ENCODE measurements around the gene ARSG. TPM values are rescaled to one million over a fixed set of nuclear protein-coding genes. Genes with fewer than 3 reads are reported as not detected.

Gene ARSG
- total RNA-seq, 4 donors from 2014 or later, result 2.2 to 5.5 (median 3.5) TPM

DNA sequence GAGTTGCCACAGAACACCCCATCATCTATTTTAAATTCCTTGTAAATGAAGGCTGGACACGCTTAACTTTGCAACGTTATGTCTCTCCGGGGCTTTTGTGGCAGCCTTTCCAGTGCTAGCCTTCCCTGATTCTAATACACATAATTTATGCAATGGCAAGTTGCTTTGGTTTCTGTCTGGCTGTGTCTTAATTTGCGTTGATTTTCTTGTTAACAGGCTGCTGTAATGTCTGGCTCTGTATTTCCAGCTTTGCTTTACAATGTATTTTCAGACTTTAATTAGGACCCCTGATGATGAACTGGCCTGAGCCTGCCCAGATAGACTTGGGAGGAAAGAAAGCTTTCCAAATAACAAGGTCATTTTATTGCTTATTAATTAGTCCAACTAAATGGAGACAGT, 30.3 kb downstream of the ARSG start:
- ATAC-seq, result no peak
- H3K27me3 ChIP-seq, result no peaks in the 10 kb centered on the region
- H3K27ac ChIP-seq, result no peak overlapping the region
- no peaks in the 10 kb centered on the region for H3K4me1 ChIP-seq
- TF ChIP-seq POLR2AphosphoS5 (IDR thresholded peaks at IDR 0.05) (no peak), EP300 (IDR thresholded peaks at IDR 0.05) (no peak), POLR2A (IDR thresholded peaks at IDR 0.05) (no peak)
- TF ChIP-seq, protein P1, sequence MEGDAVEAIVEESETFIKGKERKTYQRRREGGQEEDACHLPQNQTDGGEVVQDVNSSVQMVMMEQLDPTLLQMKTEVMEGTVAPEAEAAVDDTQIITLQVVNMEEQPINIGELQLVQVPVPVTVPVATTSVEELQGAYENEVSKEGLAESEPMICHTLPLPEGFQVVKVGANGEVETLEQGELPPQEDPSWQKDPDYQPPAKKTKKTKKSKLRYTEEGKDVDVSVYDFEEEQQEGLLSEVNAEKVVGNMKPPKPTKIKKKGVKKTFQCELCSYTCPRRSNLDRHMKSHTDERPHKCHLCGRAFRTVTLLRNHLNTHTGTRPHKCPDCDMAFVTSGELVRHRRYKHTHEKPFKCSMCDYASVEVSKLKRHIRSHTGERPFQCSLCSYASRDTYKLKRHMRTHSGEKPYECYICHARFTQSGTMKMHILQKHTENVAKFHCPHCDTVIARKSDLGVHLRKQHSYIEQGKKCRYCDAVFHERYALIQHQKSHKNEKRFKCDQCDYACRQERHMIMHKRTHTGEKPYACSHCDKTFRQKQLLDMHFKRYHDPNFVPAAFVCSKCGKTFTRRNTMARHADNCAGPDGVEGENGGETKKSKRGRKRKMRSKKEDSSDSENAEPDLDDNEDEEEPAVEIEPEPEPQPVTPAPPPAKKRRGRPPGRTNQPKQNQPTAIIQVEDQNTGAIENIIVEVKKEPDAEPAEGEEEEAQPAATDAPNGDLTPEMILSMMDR (IDR thresholded peaks at IDR 0.05), result no peak
- WGBS, 2 donors (ENCODE audit: low coverage in 1 of 2), result 73 to 78% methylated on average over 4 of the region's 4 CpGs
- H3K36me3 ChIP-seq, result no peaks in the 10 kb centered on the region
- H3K4me3 ChIP-seq, result no peak overlapping the region
- H3K9me3 ChIP-seq, result no peaks in the 10 kb centered on the region

DNA sequence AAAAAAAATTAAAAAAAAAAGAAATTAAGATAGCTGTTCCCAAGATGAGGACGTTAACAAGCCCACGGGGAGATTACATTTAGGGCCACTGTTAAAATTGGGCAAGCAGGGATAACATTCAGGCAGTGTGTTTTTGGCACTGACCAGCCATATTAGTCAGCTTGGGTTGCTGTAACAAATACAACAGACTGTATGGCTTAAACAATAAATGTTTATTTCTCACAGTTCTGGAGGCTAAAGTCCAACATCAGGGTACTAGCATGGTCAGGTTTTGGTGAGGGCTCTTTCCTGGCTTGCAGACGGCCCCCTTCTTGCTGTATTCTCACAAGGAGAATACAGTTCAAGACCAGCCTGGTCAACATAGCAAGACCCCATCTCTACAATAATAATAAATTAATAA, 31.3 kb downstream of the ARSG start:
- Histone ChIP-seq H3K27ac (no peak overlapping the region), H3K9me3 (no peaks in the 10 kb centered on the region), H3K36me3 (no peaks in the 10 kb centered on the region), H3K27me3 (no peaks in the 10 kb centered on the region), H3K4me3 (no peak overlapping the region), H3K4me1 (no peaks in the 10 kb centered on the region)
- no peak for ATAC-seq
- 62 to 65% methylated on average over 3 of the region's 3 CpGs for WGBS, 2 donors (ENCODE audit: low coverage in 1 of 2)
- no peak for TF ChIP-seq POLR2AphosphoS5 (IDR thresholded peaks at IDR 0.05)
- TF ChIP-seq, protein P1 (IDR thresholded peaks at IDR 0.05), result no peak
- no peak for TF ChIP-seq POLR2A (IDR thresholded peaks at IDR 0.05)
- TF ChIP-seq EP300 (IDR thresholded peaks at IDR 0.05), result no peak

DNA sequence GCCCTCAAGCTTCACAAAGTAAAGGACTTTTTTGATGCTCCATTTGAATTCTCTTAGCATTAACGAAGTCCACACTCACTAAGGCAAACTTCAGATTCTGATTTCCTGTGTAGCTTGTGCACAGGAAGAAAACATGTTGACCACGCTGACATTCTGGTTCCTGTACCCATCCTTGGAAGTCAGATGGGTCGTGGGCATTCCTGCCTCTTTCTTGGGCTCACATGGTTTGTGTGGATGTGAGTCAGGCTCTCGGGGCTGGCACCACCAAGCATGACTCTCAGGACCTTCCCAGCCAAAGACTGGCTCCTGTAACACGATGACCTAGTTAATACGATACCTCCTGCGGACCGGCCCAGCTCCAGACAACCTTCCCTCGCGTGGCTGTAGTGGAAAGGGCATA, 32.8 kb downstream of the ARSG start:
- ATAC-seq, result no peak
- Histone ChIP-seq H3K4me3 (no peak overlapping the region), H3K27ac (no peak overlapping the region), H3K9me3 (no peaks in the 10 kb centered on the region), H3K36me3 (no peaks in the 10 kb centered on the region), H3K4me1 (no peaks in the 10 kb centered on the region), H3K27me3 (no peaks in the 10 kb centered on the region)
- TF ChIP-seq POLR2AphosphoS5 (IDR thresholded peaks at IDR 0.05), result no peak
- TF ChIP-seq, protein P1 (IDR thresholded peaks at IDR 0.05), result no peak
- TF ChIP-seq EP300 (IDR thresholded peaks at IDR 0.05), result no peak
- no peak for TF ChIP-seq POLR2A (IDR thresholded peaks at IDR 0.05)
- WGBS, 2 donors (ENCODE audit: low coverage in 1 of 2), result 76 to 77% methylated on average over 6 of the region's 10 CpGs

DNA sequence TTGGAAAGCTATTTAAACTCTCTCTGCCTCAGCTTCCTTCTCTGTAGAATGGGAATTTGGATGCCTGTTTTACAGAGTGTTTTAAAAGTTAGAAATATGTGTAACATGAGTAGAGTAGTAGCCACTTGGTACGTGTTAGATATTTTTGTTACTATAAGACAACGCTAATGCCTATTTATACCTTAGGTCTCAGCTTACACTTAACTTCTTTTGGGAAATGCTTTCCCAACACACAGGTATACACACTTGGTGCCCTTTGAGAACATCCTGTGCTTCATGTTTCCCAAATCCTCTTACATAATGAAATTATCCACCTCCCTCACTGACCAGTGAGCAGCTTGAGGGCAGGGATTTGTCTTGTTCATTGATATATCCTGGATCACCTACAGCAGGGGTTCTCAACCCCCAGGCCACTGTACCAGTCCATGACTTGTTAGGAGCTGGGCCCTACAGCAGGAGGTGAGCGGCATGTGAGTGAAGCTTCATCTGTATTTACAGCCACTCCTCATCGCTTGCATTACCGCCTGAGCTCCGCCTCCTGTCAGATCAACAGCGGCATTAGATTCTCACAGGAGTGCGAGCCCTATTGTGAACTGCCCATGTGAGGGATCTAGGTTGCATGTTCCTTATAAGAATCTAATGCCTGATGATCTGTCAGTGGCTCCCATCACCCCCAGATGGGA, 33.5 kb downstream of the ARSG start:
- Histone ChIP-seq H3K4me3 (no peak overlapping the region), H3K27me3 (no peaks in the 10 kb centered on the region), H3K36me3 (no peaks in the 10 kb centered on the region), H3K4me1 (no peaks in the 10 kb centered on the region), H3K27ac (no peak overlapping the region), H3K9me3 (no peaks in the 10 kb centered on the region)
- TF ChIP-seq POLR2A (IDR thresholded peaks at IDR 0.05), result no peak
- TF ChIP-seq, protein P1 (IDR thresholded peaks at IDR 0.05), result no peak
- TF ChIP-seq EP300 (IDR thresholded peaks at IDR 0.05), result no peak
- TF ChIP-seq POLR2AphosphoS5 (IDR thresholded peaks at IDR 0.05), result no peak
- 88 to 91% methylated on average over 3 to 8 of the region's 8 CpGs for WGBS, 2 donors (ENCODE audit: low coverage in 1 of 2)
- no peak for ATAC-seq

DNA sequence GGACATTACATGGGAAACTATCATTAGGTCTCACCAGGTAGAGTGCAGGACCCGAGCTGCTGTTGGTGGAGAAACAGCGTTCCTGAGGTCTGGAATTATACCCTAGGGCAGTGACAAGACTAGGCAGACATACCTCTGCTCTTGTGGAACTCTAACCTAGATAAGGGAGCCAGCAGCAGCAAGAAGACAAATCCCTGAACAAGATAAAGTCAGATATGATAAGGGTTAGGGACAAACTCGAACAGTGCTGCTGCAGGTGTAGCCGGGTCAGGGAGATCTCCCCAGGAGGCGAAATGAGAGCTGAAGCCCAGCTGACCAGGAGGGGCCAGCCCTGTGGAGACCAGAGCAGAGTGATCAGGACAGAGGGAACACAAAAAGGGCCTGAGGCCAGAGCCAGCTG, 34.7 kb downstream of the ARSG start:
- WGBS, 2 donors (ENCODE audit: low coverage in 1 of 2), result 77% methylated on average over 5 of the region's 5 CpGs; no CpG with 5 or more reads in 1 of the 2 donors
- H3K27ac ChIP-seq, result no peak overlapping the region

More for the DNA sequence above, 34.7 kb downstream of the ARSG start:
- no peak for ATAC-seq
- TF ChIP-seq, protein P1 (IDR thresholded peaks at IDR 0.05), result no peak
- TF ChIP-seq EP300 (IDR thresholded peaks at IDR 0.05) (no peak), POLR2A (IDR thresholded peaks at IDR 0.05) (no peak), POLR2AphosphoS5 (IDR thresholded peaks at IDR 0.05) (no peak)
- Histone ChIP-seq H3K4me1 (no peaks in the 10 kb centered on the region), H3K4me3 (no peak overlapping the region), H3K36me3 (no peaks in the 10 kb centered on the region), H3K9me3 (peaks cover 0 to 6% (median 0%) of the 10 kb centered on the region in 3 donors), H3K27me3 (no peaks in the 10 kb centered on the region)

Measured in gastroesophageal sphincter (tissue), 4 donors.